Stimulated activated CD8-positive, alpha-beta memory T cell treated with anti-CD3 and anti-CD28 coated beads, Interleukin-15, amount 100 ng/mL, for 24 hours (primary cell): Measurements from ENCODE around the gene RYR2.
"Not testable (repeated sequence)": the region's sequence is repeated elsewhere in the genome, so short reads cannot be mapped to it uniquely, and the experiment has no call there.

Experiments used
- DNase-seq: peaks from one replicate; pipeline ENCODE4 v3.0.0-alpha.2; 2020; ENCODE audit warnings: low read depth

The RYR2 gene

GRCh38 chr1:237146241-237146640 is 104.3 kb downstream of the RYR2 start:
- no peak for DNase-seq

- no peak for DNase-seq
Measured at GRCh38 chr1:237149857-237150256, 107.9 kb downstream of the RYR2 start.

- DNase-seq, result not testable (repeated sequence)
Measured at GRCh38 chr1:237151979-237152378, 110.0 kb downstream of the RYR2 start.

GRCh38 chr1:237152506-237153335 is 110.7 kb downstream of the RYR2 start:
- no peak for DNase-seq

- no peak for DNase-seq
Measured at GRCh38 chr1:237154157-237154556, 112.2 kb downstream of the RYR2 start.

- DNase-seq, result no peak
Measured at GRCh38 chr1:237164406-237165352, 122.7 kb downstream of the RYR2 start.

- DNase-seq, result no peak
Measured at GRCh38 chr1:237166086-237166485, 124.1 kb downstream of the RYR2 start.

GRCh38 chr1:237166593-237167101 is 124.7 kb downstream of the RYR2 start:
- no peak for DNase-seq

GRCh38 chr1:237170149-237170548 is 128.2 kb downstream of the RYR2 start:
- DNase-seq, result no peak

- DNase-seq, result no peak
Measured at GRCh38 chr1:237171454-237172117, 129.6 kb downstream of the RYR2 start.

- DNase-seq, result no peak
Measured at GRCh38 chr1:237172118-237172485, 130.1 kb downstream of the RYR2 start.

- DNase-seq, result no peak
Measured at GRCh38 chr1:237179503-237179902, 137.5 kb downstream of the RYR2 start.

GRCh38 chr1:237180256-237180655 is 138.3 kb downstream of the RYR2 start:
- no peak for DNase-seq

GRCh38 chr1:237181743-237182317 is 139.8 kb downstream of the RYR2 start:
- no peak for DNase-seq

GRCh38 chr1:237183963-237184540 is 142.1 kb downstream of the RYR2 start:
- DNase-seq, result no peak

GRCh38 chr1:237186675-237187074 is 144.7 kb downstream of the RYR2 start:
- DNase-seq, result no peak

GRCh38 chr1:237187842-237188241 is 145.9 kb downstream of the RYR2 start:
- no peak for DNase-seq

- DNase-seq, result no peak
Measured at GRCh38 chr1:237191403-237191802, 149.4 kb downstream of the RYR2 start.

- no peak for DNase-seq
Measured at GRCh38 chr1:237197470-237198425, 155.8 kb downstream of the RYR2 start.

- no peak for DNase-seq
Measured at GRCh38 chr1:237199026-237199425, 157.0 kb downstream of the RYR2 start.
